GM23338 (cell line): ENCODE results near the gene PACSIN3. TPM values are rescaled to one million over a fixed set of nuclear protein-coding genes. Genes with fewer than 3 reads are reported as not detected.

Experiments
- ATAC-seq: fragments of 200-7000 bp; cut with Tn5 transposase; 3 replicates; pipeline ENCODE4 v1.9.1; 2020
- DNase-seq: peaks from one replicate; pipeline ENCODE4 v3.0.0-alpha.2; 2015; ENCODE audit warnings: low spot score
- H2AFZ ChIP-seq: fragments of 200-600 bp; sonication (generic); 2 replicates; pipeline ENCODE4 v1.8.0; 2016; ENCODE audit warnings: antibody characterized with exemption, mild to moderate bottlenecking, moderate library complexity
- H3F3A ChIP-seq: fragments of 200-600 bp; sonication (generic); replicated peaks from 2 replicates; pipeline ENCODE4 v1.8.0; 2017; ENCODE audit warnings: antibody characterized with exemption, mixed run types, low read depth
- H3K27ac ChIP-seq: fragments of 200-600 bp; sonication (generic); 2 replicates; pipeline ENCODE4 v1.6.1; 2016; ENCODE audit warnings: low read depth
- H3K27me3 ChIP-seq: fragments of 200-600 bp; sonication (generic); 2 replicates; pipeline ENCODE4 v1.8.0; 2016; ENCODE audit warnings: mild to moderate bottlenecking, mixed run types, moderate library complexity; ENCODE audit not compliant: insufficient read depth
- H3K36me3 ChIP-seq: fragments of 200-600 bp; sonication (generic); 2 replicates; pipeline ENCODE4 v1.8.0; 2016; ENCODE audit warnings: mild to moderate bottlenecking; ENCODE audit not compliant: insufficient read depth
- H3K4me1 ChIP-seq: fragments of 200-600 bp; sonication (generic); 2 replicates; pipeline ENCODE4 v1.8.0; 2016; ENCODE audit warnings: mild to moderate bottlenecking, moderate library complexity; ENCODE audit not compliant: insufficient read depth
- H3K4me2 ChIP-seq: fragments of 200-600 bp; sonication (generic); 2 replicates; pipeline ENCODE4 v1.7.1; 2017; ENCODE audit warnings: mixed run types
- H3K4me3 ChIP-seq: fragments of 200-600 bp; sonication (generic); 2 replicates; pipeline ENCODE4 v1.6.1; 2016; ENCODE audit warnings: mixed run types
- H3K79me2 ChIP-seq: fragments of 200-600 bp; sonication (generic); replicated peaks from 2 replicates; pipeline ENCODE4 v1.8.0; 2017; ENCODE audit warnings: mild to moderate bottlenecking; ENCODE audit not compliant: insufficient read depth
- H3K9me2 ChIP-seq: fragments of 200-600 bp; sonication (generic); 2 replicates; pipeline ENCODE4 v1.8.0; 2017; ENCODE audit not compliant: insufficient read depth
- H4K20me1 ChIP-seq: fragments of 200-600 bp; sonication (generic); replicated peaks from 2 replicates; pipeline ENCODE4 v1.8.0; 2017; ENCODE audit warnings: mild to moderate bottlenecking; ENCODE audit not compliant: insufficient read depth
- H3K27ac Mint-ChIP-seq: 2 replicates; pipeline ENCODE4 v1.8.0; 2020; ENCODE audit warnings: inconsistent platforms, mild to moderate bottlenecking, moderate library complexity, mixed read lengths
- H3K27me3 Mint-ChIP-seq: 3 replicates; pipeline ENCODE4 v1.8.0; 2022; ENCODE audit warnings: low read depth, mild to moderate bottlenecking, moderate library complexity, mixed read lengths, inconsistent platforms; ENCODE audit not compliant: insufficient read depth, poor library complexity
- H3K36me3 Mint-ChIP-seq: 3 replicates; pipeline ENCODE4 v1.8.0; 2021; ENCODE audit warnings: low read depth, mild to moderate bottlenecking, inconsistent platforms, moderate library complexity, mixed read lengths
- H3K4me1 Mint-ChIP-seq: 3 replicates; pipeline ENCODE4 v1.8.0; 2020; ENCODE audit warnings: mild to moderate bottlenecking, inconsistent platforms, mixed read lengths
- H3K4me3 Mint-ChIP-seq: 3 replicates; pipeline ENCODE4 v1.8.0; 2021; ENCODE audit warnings: moderate library complexity, mild to moderate bottlenecking, inconsistent platforms, mixed read lengths
- H3K9me3 Mint-ChIP-seq: 3 replicates; pipeline ENCODE4 v1.8.0; 2020; ENCODE audit warnings: moderate library complexity, mild to moderate bottlenecking, inconsistent platforms, mixed read lengths
- CREB1 ChIP-seq: fragments of 250-450 bp; sonication (Bioruptor Pico); IDR thresholded peaks from 2 replicates; pipeline ENCODE4 v1.5.0; 2020; ENCODE audit warnings: low read depth, mild to moderate bottlenecking, moderate library complexity
- EZH2 ChIP-seq: fragments of 200-600 bp; sonication (generic); IDR thresholded peaks from one replicate; pipeline ENCODE4 v1.8.0; 2017; ENCODE audit warnings: antibody characterized with exemption, mild to moderate bottlenecking, low read depth; ENCODE audit not compliant: unreplicated experiment
- EZH2phosphoT487 ChIP-seq: fragments of 200-600 bp; sonication (generic); IDR thresholded peaks from one replicate; pipeline ENCODE4 v1.8.1; 2018; ENCODE audit warnings: antibody characterized with exemption; ENCODE audit not compliant: unreplicated experiment
- JUNB ChIP-seq: IDR thresholded peaks from one replicate; pipeline ENCODE4 v1.6.1; 2016; ENCODE audit warnings: antibody characterized with exemption; ENCODE audit not compliant: unreplicated experiment
- NANOG ChIP-seq: IDR thresholded peaks from 2 replicates; pipeline ENCODE4 v1.6.1; 2016; ENCODE audit warnings: antibody characterized with exemption, borderline replicate concordance
- POLR2AphosphoS5 ChIP-seq: IDR thresholded peaks from 2 replicates; pipeline ENCODE4 v1.6.1; 2016; ENCODE audit warnings: antibody characterized with exemption, low read depth
- REST ChIP-seq: IDR thresholded peaks from one replicate; pipeline ENCODE4 v1.6.1; 2018; ENCODE audit warnings: antibody characterized with exemption; ENCODE audit not compliant: unreplicated experiment
- STAT1 ChIP-seq: IDR thresholded peaks from one replicate; pipeline ENCODE4 v1.6.1; 2016; ENCODE audit warnings: antibody characterized with exemption; ENCODE audit not compliant: unreplicated experiment
- ZNF114 ChIP-seq: fragments of 250-450 bp; sonication (Bioruptor Pico); IDR thresholded peaks from 2 replicates; pipeline ENCODE4 v1.5.0; 2020; ENCODE audit warnings: mild to moderate bottlenecking, moderate library complexity
- ZNF331 ChIP-seq: fragments of 250-450 bp; sonication (Bioruptor Pico); IDR thresholded peaks from 2 replicates; pipeline ENCODE4 v1.5.0; 2020; ENCODE audit warnings: low read depth, mild to moderate bottlenecking, moderate library complexity
- polyA plus RNA-seq: library from polyadenylated mRNA; unstranded; fragments of >200 nt; fragmentation: Nextera tagmentation; extraction: Ambion mirVana; gene quantifications from 2 replicates; pipeline ENCODE4 v1.2.1, GENCODE V29; 2016
- total RNA-seq: library from RNA; depleted of rRNA; stranded (reverse); fragments of >200 nt; shearing (Covaris generic); gene quantifications from 2 replicates; pipeline ENCODE4 v1.2.3, GENCODE V29; 2014
- TF ChIP-seq, protein P1 (sequence below), 2 experiments: fragments of 200-600 bp in 1 of 2; sonication (generic) in 1 of 2; conservative IDR thresholded peaks; 2 replicates each; pipeline versions ENCODE4 v1.5.1 to v1.6.1; 2016 to 2017; ENCODE audit warnings: antibody characterized with exemption in 2 of 2, low read depth in 2 of 2, mild to moderate bottlenecking in 2 of 2, moderate library complexity in 1 of 2
- TF ChIP-seq, protein P2 (sequence below): fragments of 250-450 bp; sonication (Bioruptor Pico); IDR thresholded peaks from 2 replicates; pipeline ENCODE4 v1.5.0; 2020; ENCODE audit warnings: mild to moderate bottlenecking, moderate library complexity

The PACSIN3 gene
- total and polyA plus RNA-seq, 2 experiments from 2014 or later = 39.6 to 72.1 TPM

DNA sequence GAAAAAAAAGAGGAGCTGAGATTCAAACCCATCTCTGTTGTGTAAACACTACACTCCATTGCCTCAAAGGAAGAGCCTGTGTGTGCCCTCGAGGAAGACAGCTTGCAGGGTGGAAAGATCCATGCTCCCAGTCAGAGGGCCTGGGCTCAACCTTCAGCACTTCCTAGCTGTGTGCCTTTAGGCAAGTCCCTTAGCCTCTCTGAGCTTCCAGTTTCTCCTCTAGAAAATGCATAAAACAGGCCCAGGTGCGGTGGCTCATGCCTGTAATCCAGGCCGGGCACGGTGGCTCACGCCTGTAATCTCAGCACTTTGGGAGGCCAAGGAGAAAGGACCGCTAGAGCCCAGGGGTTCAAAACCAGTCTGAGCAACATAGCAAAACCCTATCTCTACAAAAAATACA is 5.0 kb downstream of the PACSIN3 start:
- H3K27me3 ChIP-seq = no peaks in the 10 kb centered on the region
- no peak for DNase-seq
- no peak for ATAC-seq
- peaks cover 8% of the 10 kb centered on the region for H3K4me1 ChIP-seq
- TF ChIP-seq ZNF331 = no peak
- TF ChIP-seq POLR2AphosphoS5 = no peak
- TF ChIP-seq EZH2 = no peak
- TF ChIP-seq, protein P1, sequence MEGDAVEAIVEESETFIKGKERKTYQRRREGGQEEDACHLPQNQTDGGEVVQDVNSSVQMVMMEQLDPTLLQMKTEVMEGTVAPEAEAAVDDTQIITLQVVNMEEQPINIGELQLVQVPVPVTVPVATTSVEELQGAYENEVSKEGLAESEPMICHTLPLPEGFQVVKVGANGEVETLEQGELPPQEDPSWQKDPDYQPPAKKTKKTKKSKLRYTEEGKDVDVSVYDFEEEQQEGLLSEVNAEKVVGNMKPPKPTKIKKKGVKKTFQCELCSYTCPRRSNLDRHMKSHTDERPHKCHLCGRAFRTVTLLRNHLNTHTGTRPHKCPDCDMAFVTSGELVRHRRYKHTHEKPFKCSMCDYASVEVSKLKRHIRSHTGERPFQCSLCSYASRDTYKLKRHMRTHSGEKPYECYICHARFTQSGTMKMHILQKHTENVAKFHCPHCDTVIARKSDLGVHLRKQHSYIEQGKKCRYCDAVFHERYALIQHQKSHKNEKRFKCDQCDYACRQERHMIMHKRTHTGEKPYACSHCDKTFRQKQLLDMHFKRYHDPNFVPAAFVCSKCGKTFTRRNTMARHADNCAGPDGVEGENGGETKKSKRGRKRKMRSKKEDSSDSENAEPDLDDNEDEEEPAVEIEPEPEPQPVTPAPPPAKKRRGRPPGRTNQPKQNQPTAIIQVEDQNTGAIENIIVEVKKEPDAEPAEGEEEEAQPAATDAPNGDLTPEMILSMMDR (conservative IDR thresholded peaks at IDR 0.05; ENCODE audit: low read depth in 2 of 2) = no peak
- no peak for TF ChIP-seq NANOG
- TF ChIP-seq JUNB = no peak
- no peak for TF ChIP-seq REST
- TF ChIP-seq CREB1 (CRISPR knock-in tag) = no peak
- no peak for TF ChIP-seq ZNF114 (CRISPR knock-in tag)
- no peak for TF ChIP-seq STAT1
- TF ChIP-seq, protein P2, sequence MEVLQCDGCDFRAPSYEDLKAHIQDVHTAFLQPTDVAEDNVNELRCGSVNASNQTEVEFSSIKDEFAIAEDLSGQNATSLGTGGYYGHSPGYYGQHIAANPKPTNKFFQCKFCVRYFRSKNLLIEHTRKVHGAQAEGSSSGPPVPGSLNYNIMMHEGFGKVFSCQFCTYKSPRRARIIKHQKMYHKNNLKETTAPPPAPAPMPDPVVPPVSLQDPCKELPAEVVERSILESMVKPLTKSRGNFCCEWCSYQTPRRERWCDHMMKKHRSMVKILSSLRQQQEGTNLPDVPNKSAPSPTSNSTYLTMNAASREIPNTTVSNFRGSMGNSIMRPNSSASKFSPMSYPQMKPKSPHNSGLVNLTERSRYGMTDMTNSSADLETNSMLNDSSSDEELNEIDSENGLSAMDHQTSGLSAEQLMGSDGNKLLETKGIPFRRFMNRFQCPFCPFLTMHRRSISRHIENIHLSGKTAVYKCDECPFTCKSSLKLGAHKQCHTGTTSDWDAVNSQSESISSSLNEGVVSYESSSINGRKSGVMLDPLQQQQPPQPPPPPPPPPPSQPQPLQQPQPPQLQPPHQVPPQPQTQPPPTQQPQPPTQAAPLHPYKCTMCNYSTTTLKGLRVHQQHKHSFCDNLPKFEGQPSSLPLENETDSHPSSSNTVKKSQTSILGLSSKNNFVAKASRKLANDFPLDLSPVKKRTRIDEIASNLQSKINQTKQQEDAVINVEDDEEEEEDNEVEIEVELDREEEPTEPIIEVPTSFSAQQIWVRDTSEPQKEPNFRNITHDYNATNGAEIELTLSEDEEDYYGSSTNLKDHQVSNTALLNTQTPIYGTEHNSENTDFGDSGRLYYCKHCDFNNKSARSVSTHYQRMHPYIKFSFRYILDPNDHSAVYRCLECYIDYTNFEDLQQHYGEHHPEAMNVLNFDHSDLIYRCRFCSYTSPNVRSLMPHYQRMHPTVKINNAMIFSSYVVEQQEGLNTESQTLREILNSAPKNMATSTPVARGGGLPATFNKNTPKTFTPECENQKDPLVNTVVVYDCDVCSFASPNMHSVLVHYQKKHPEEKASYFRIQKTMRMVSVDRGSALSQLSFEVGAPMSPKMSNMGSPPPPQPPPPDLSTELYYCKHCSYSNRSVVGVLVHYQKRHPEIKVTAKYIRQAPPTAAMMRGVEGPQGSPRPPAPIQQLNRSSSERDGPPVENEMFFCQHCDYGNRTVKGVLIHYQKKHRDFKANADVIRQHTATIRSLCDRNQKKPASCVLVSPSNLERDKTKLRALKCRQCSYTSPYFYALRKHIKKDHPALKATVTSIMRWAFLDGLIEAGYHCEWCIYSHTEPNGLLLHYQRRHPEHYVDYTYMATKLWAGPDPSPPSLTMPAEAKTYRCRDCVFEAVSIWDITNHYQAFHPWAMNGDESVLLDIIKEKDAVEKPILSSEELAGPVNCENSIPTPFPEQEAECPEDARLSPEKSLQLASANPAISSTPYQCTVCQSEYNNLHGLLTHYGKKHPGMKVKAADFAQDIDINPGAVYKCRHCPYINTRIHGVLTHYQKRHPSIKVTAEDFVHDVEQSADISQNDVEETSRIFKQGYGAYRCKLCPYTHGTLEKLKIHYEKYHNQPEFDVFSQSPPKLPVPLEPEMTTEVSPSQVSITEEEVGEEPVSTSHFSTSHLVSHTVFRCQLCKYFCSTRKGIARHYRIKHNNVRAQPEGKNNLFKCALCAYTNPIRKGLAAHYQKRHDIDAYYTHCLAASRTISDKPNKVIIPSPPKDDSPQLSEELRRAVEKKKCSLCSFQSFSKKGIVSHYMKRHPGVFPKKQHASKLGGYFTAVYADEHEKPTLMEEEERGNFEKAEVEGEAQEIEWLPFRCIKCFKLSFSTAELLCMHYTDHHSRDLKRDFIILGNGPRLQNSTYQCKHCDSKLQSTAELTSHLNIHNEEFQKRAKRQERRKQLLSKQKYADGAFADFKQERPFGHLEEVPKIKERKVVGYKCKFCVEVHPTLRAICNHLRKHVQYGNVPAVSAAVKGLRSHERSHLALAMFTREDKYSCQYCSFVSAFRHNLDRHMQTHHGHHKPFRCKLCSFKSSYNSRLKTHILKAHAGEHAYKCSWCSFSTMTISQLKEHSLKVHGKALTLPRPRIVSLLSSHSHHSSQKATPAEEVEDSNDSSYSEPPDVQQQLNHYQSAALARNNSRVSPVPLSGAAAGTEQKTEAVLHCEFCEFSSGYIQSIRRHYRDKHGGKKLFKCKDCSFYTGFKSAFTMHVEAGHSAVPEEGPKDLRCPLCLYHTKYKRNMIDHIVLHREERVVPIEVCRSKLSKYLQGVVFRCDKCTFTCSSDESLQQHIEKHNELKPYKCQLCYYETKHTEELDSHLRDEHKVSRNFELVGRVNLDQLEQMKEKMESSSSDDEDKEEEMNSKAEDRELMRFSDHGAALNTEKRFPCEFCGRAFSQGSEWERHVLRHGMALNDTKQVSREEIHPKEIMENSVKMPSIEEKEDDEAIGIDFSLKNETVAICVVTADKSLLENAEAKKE (CRISPR knock-in tag) = no peak
- TF ChIP-seq EZH2phosphoT487 = no peak
- peaks cover 9% of the 10 kb centered on the region; the same call in 1 of the 3 replicates for H3K36me3 Mint-ChIP-seq
- H3K9me2 ChIP-seq = no peaks in the 10 kb centered on the region
- no peak overlapping the region for H3K27ac Mint-ChIP-seq
- H3K9me3 Mint-ChIP-seq = no peaks in the 10 kb centered on the region
- no peak overlapping the region for H2AFZ ChIP-seq
- H3K36me3 ChIP-seq = no peaks in the 10 kb centered on the region
- H3K27ac ChIP-seq = no peak overlapping the region
- H3K4me2 ChIP-seq = no peak overlapping the region
- peaks cover 26% of the 10 kb centered on the region for H3K79me2 ChIP-seq
- H3K27me3 Mint-ChIP-seq = peaks cover 16% of the 10 kb centered on the region
- no peak overlapping the region for H3K4me3 Mint-ChIP-seq
- peaks cover 19% of the 10 kb centered on the region for H3K4me1 Mint-ChIP-seq
- H4K20me1 ChIP-seq = no peaks in the 10 kb centered on the region; the same call in 1 of the 2 replicates
- peaks cover 22% of the 10 kb centered on the region for H3F3A ChIP-seq
- H3K4me3 ChIP-seq = no peak overlapping the region
